H1 (cell line): ENCODE results near the gene CKS1B. TPM values are rescaled to one million over a fixed set of nuclear protein-coding genes. Genes with fewer than 3 reads are reported as not detected.

Experiments
- ATF3 ChIP-seq: IDR thresholded peaks from 2 replicates; pipeline ENCODE4 v1.6.1; 2011; ENCODE audit warnings: low read depth, mild to moderate bottlenecking, low read length; ENCODE audit not compliant: insufficient read depth
- CHD2 ChIP-seq: IDR thresholded peaks from 2 replicates; pipeline ENCODE4 v1.6.1; 2012; ENCODE audit warnings: low read length, improper control_type of control experiment
- CTBP2 ChIP-seq: IDR thresholded peaks from 2 replicates; pipeline ENCODE4 v1.7.0; 2011; ENCODE audit warnings: borderline replicate concordance, mild to moderate bottlenecking, moderate library complexity, mixed read lengths, low read length; ENCODE audit not compliant: insufficient read depth, insufficient read length
- EGR1 ChIP-seq: IDR thresholded peaks from 2 replicates; pipeline ENCODE4 v1.6.1; 2011; ENCODE audit warnings: low read depth, low read length, borderline replicate concordance
- KDM4A ChIP-seq: IDR thresholded peaks from one replicate; pipeline ENCODE4 v1.7.1; 2012; ENCODE audit warnings: low read depth, mild to moderate bottlenecking, moderate library complexity, low read length, inconsistent platforms; ENCODE audit not compliant: severe bottlenecking
- MAFK ChIP-seq: IDR thresholded peaks from 2 replicates; pipeline ENCODE4 v1.6.1; 2012; ENCODE audit warnings: low read depth, mild to moderate bottlenecking, improper control_type of control experiment, low read length
- POLR2AphosphoS5 ChIP-seq: IDR thresholded peaks from 2 replicates; pipeline ENCODE4 v1.6.1; 2011; ENCODE audit warnings: low read depth, low read length
- RAD21 ChIP-seq, 2 experiments: IDR thresholded peaks in 1 of 2; conservative IDR thresholded peaks in 1 of 2; 2 replicates each; pipeline ENCODE4 v1.6.1; 2011; ENCODE audit warnings: low read depth in 2 of 2, low read length in 2 of 2, improper control_type of control experiment in 1 of 2, inconsistent platforms in 1 of 2, mild to moderate bottlenecking in 1 of 2, moderate library complexity in 1 of 2
- RBBP5 ChIP-seq: IDR thresholded peaks from 2 replicates; pipeline ENCODE4 v1.7.1; 2012; ENCODE audit warnings: low read depth, mild to moderate bottlenecking, inconsistent platforms, low read length, moderate library complexity, borderline replicate concordance
- SIN3A ChIP-seq, 2 experiments: IDR thresholded peaks in 1 of 2; conservative IDR thresholded peaks in 1 of 2; 2 replicates each; pipeline ENCODE4 v1.6.1; 2011 to 2012; ENCODE audit warnings: low read length in 2 of 2, improper control_type of control experiment in 1 of 2, low read depth in 1 of 2, mild to moderate bottlenecking in 1 of 2
- polyA plus RNA-seq, 7 experiments: library from polyadenylated mRNA; depleted of rRNA in 3 of 7; stranded (reverse) in 5 of 7; unstranded in 2 of 7; fragments of >200 nt in 5 of 7; fragments of 200-250 nt in 2 of 7; gene quantifications; 1 replicate in 5 of 7; 2 replicates in 1 of 7; 4 replicates in 1 of 7; pipeline versions ENCODE4 v1.2.1 to v1.2.3, GENCODE V29; 2011 to 2013; ENCODE audit warnings: missing spikeins in 2 of 7, mixed read lengths in 2 of 7
- total RNA-seq: library from RNA; stranded (reverse); fragmentation: NEBNext Ultra II Directional; extraction: Animal tissue kit (Norgen Biotek cat#: 25700); gene quantifications from 2 replicates; pipeline ENCODE4 v1.2.1, GENCODE V29; 2021

CKS1B gene
- total and polyA plus RNA-seq, 2 of the 8 experiments (the other 6 are each of a cell fraction or from before 2014, with no cell fraction given) = 294 to 1,025 TPM

- TF ChIP-seq CTBP2 (peak; percentile 70), MAFK (peak; percentile 30; the same call in 1 of the 2 replicates), RBBP5 (no peak; the same call in 1 of the 2 replicates), POLR2AphosphoS5 (peak; percentile 55; the same call in 1 of the 2 replicates), RAD21 (IDR thresholded peaks at IDR 0.05 in 1 of 2, conservative IDR thresholded peaks at IDR 0.05 in 1 of 2; ENCODE audit: low read depth in 2 of 2, low read length in 2 of 2) (peak; percentile 65 to 72), SIN3A (conservative IDR thresholded peaks at IDR 0.05 in 1 of 2, IDR thresholded peaks at IDR 0.05 in 1 of 2; ENCODE audit: low read depth in 1 of 2, low read length in 2 of 2) (peak in 1 of 2 experiments; percentile 86; a peak in 1 of 4 replicates), EGR1 (0 out of 2 replicates have a peak, but pooled peaks have one; percentile 44), CHD2 (no peak), KDM4A (peak; percentile 74), ATF3 (peak; percentile 45; the same call in 1 of the 2 replicates)
Observed at GRCh38 chr1:155017041-155017945, 42.8 kb downstream of the CKS1B start (continued).
